ENCODE results near the gene PDK4.

DNA sequence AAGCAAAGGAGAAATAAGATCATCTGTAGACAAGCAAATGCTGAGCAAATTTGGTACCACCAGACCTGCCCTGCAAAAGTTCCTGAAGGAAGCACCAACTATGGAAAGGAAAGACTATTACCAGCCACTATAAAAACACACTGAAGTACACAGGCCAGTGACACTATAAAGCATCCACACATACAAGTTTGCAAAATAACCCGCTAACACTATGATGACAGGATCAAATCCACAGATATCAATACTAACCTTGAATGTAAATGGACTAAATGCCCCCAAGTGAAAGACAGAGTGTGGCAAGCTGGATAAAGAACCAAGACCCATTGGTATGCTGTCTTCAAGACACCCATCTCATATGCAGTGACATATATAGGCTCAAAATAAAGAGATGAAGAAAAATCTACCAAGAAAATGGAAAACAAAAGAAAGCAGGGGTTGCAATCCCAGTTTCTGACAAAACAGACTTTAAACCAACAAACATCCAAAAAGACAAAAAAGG is 18.2 kb upstream of the PDK4 start:
- TF ChIP-seq, protein P1, sequence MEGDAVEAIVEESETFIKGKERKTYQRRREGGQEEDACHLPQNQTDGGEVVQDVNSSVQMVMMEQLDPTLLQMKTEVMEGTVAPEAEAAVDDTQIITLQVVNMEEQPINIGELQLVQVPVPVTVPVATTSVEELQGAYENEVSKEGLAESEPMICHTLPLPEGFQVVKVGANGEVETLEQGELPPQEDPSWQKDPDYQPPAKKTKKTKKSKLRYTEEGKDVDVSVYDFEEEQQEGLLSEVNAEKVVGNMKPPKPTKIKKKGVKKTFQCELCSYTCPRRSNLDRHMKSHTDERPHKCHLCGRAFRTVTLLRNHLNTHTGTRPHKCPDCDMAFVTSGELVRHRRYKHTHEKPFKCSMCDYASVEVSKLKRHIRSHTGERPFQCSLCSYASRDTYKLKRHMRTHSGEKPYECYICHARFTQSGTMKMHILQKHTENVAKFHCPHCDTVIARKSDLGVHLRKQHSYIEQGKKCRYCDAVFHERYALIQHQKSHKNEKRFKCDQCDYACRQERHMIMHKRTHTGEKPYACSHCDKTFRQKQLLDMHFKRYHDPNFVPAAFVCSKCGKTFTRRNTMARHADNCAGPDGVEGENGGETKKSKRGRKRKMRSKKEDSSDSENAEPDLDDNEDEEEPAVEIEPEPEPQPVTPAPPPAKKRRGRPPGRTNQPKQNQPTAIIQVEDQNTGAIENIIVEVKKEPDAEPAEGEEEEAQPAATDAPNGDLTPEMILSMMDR (IDR thresholded peaks at IDR 0.05), result no peak
- TF ChIP-seq POLR2A (IDR thresholded peaks at IDR 0.05), result no peak
